HEK293 (cell line): ENCODE data around the gene NAMPT.

Experiments used
- CTCF ChIP-seq: fragments of 450-650 bp; formaldehyde crosslinking; IDR thresholded peaks from 2 replicates; pipeline ENCODE4 v1.5.1; 2016; ENCODE audit warnings: missing biosample characterization, missing genetic modification characterization
- PRDM4 ChIP-seq: fragments of 450-650 bp; formaldehyde crosslinking; IDR thresholded peaks from 2 replicates; pipeline ENCODE4 v1.5.1; 2017; ENCODE audit warnings: missing biosample characterization, missing genetic modification characterization
- PRDM6 ChIP-seq: fragments of 450-650 bp; formaldehyde crosslinking; IDR thresholded peaks from 2 replicates; pipeline ENCODE4 v1.5.1; 2017; ENCODE audit warnings: missing biosample characterization, missing genetic modification characterization
- REST ChIP-seq: fragments of 450-650 bp; formaldehyde crosslinking; IDR thresholded peaks from 2 replicates; pipeline ENCODE4 v1.5.1; 2016; ENCODE audit warnings: missing biosample characterization, missing genetic modification characterization
- YY1 ChIP-seq: fragments of 450-650 bp; formaldehyde crosslinking; IDR thresholded peaks from 2 replicates; pipeline ENCODE4 v1.5.1; 2018; ENCODE audit warnings: missing biosample characterization, missing genetic modification characterization
- ZBTB26 ChIP-seq: fragments of 450-650 bp; formaldehyde crosslinking; optimal IDR thresholded peaks from 2 replicates; pipeline ENCODE3; 2016; ENCODE audit warnings: missing biosample characterization, mild to moderate bottlenecking, missing genetic modification characterization
- ZBTB7A ChIP-seq: fragments of 450-650 bp; formaldehyde crosslinking; IDR thresholded peaks from 2 replicates; pipeline ENCODE4 v1.5.1; 2016; ENCODE audit warnings: low read depth, missing biosample characterization, missing genetic modification characterization
- ZBTB8A ChIP-seq: fragments of 450-650 bp; formaldehyde crosslinking; IDR thresholded peaks from 2 replicates; pipeline ENCODE4 v1.5.1; 2016; ENCODE audit warnings: missing biosample characterization, missing genetic modification characterization
- ZNF138 ChIP-seq: fragments of 450-650 bp; formaldehyde crosslinking; IDR thresholded peaks from 2 replicates; pipeline ENCODE4 v1.5.1; 2016; ENCODE audit warnings: missing biosample characterization, missing genetic modification characterization, borderline replicate concordance
- ZNF549 ChIP-seq: fragments of 450-650 bp; IDR thresholded peaks from 2 replicates; pipeline ENCODE4 v1.5.1; 2018; ENCODE audit warnings: missing biosample characterization, missing genetic modification characterization, mild to moderate bottlenecking, inconsistent platforms, moderate library complexity
- ZNF624 ChIP-seq: fragments of 450-650 bp; formaldehyde crosslinking; IDR thresholded peaks from 2 replicates; pipeline ENCODE4 v1.5.1; 2017; ENCODE audit warnings: missing biosample characterization, missing genetic modification characterization
- ZNF645 ChIP-seq: fragments of 450-650 bp; formaldehyde crosslinking; IDR thresholded peaks from 2 replicates; pipeline ENCODE4; 2016; ENCODE audit warnings: missing biosample characterization, missing genetic modification characterization
- ZNF670 ChIP-seq: fragments of 450-650 bp; formaldehyde crosslinking; IDR thresholded peaks from 2 replicates; pipeline ENCODE4 v1.5.1; 2016; ENCODE audit warnings: missing biosample characterization, missing genetic modification characterization, low read depth

GRCh38 chr7:106243893-106244292 lies 40.9 kb downstream of the NAMPT start:
- TF ChIP-seq CTCF (tag by site-specific recombination) = no peak
- no peak for TF ChIP-seq ZNF645 (tag by site-specific recombination)
- no peak for TF ChIP-seq ZBTB8A
- TF ChIP-seq REST (tag by site-specific recombination) = no peak
- TF ChIP-seq PRDM6 (tag by site-specific recombination) = no peak
- no peak for TF ChIP-seq PRDM4 (tag by site-specific recombination)
- TF ChIP-seq ZNF670 = no peak
- TF ChIP-seq ZBTB7A (tag by site-specific recombination) = no peak
- TF ChIP-seq ZNF138 = no peak
- no peak for TF ChIP-seq ZNF549
- no peak for TF ChIP-seq ZNF624 (tag by site-specific recombination)
- no peak for TF ChIP-seq YY1 (tag by site-specific recombination)
- no peak for TF ChIP-seq ZBTB26 (tag by site-specific recombination)
